HEK293T (cell line): ENCODE measurements around the gene CALHM6.

Source experiments
- CTCF ChIA-PET: fragments of 350-600 bp; formaldehyde crosslinking; extraction: SDS; loops from one replicate; lab custom pipeline; 2021; ENCODE audit warnings: antibody characterized with exemption, inconsistent platforms; lab: Yijun Ruan, JAX
- POLR2A ChIA-PET: fragments of 350-600 bp; formaldehyde crosslinking; extraction: SDS; loops from one replicate; lab custom pipeline; 2020; ENCODE audit warnings: antibody characterized with exemption, inconsistent platforms; lab: Yijun Ruan, JAX
- DNase-seq: peaks from one replicate; pipeline ENCODE4 v3.0.0; 2012; ENCODE audit warnings: mixed read lengths; ENCODE audit errors: extremely low spot score
- ARNT ChIP-seq: fragments of 450-650 bp; IDR thresholded peaks from 2 replicates; pipeline ENCODE4 v1.6.1; 2017; ENCODE audit warnings: mild to moderate bottlenecking
- BHLHE40 ChIP-seq: fragments of 450-650 bp; IDR thresholded peaks from 2 replicates; pipeline ENCODE4 v1.6.1; 2016; ENCODE audit warnings: mild to moderate bottlenecking, moderate library complexity, borderline replicate concordance
- CTBP1 ChIP-seq: fragments of 450-650 bp; IDR thresholded peaks from 2 replicates; pipeline ENCODE4 v1.6.1; 2016; ENCODE audit warnings: borderline replicate concordance
- ELF4 ChIP-seq: fragments of 450-650 bp; IDR thresholded peaks from 2 replicates; pipeline ENCODE4 v1.6.1; 2017; ENCODE audit warnings: antibody characterized with exemption
- FOXA1 ChIP-seq: fragments of 450-650 bp; IDR thresholded peaks from 2 replicates; pipeline ENCODE4 v1.6.1; 2016; ENCODE audit warnings: mild to moderate bottlenecking
- FOXK2 ChIP-seq: fragments of 450-650 bp; IDR thresholded peaks from 2 replicates; pipeline ENCODE4 v1.6.1; 2016; ENCODE audit warnings: mild to moderate bottlenecking
- FOXM1 ChIP-seq: fragments of 450-650 bp; IDR thresholded peaks from 2 replicates; pipeline ENCODE4 v1.6.1; 2017; ENCODE audit warnings: mild to moderate bottlenecking, borderline replicate concordance
- HDGF ChIP-seq: fragments of 450-650 bp; IDR thresholded peaks from 2 replicates; pipeline ENCODE4 v1.6.1; 2017; ENCODE audit warnings: antibody characterized with exemption, borderline replicate concordance
- L3MBTL2 ChIP-seq: fragments of 450-650 bp; conservative IDR thresholded peaks from 2 replicates; pipeline ENCODE4 v1.6.1; 2016; ENCODE audit warnings: mild to moderate bottlenecking
- LEF1 ChIP-seq: fragments of 450-650 bp; IDR thresholded peaks from 2 replicates; pipeline ENCODE4 v1.6.1; 2017; ENCODE audit warnings: mild to moderate bottlenecking, borderline replicate concordance
- NFRKB ChIP-seq: fragments of 450-650 bp; IDR thresholded peaks from 2 replicates; pipeline ENCODE4 v1.6.1; 2016; ENCODE audit warnings: mild to moderate bottlenecking, moderate library complexity
- SP1 ChIP-seq: fragments of 450-650 bp; IDR thresholded peaks from 2 replicates; pipeline ENCODE4 v1.6.1; 2017
- SUZ12 ChIP-seq: fragments of 450-650 bp; IDR thresholded peaks from 2 replicates; pipeline ENCODE4 v1.6.1; 2016; ENCODE audit warnings: mild to moderate bottlenecking
- TARDBP ChIP-seq: fragments of 450-650 bp; IDR thresholded peaks from 2 replicates; pipeline ENCODE4 v1.6.1; 2016
- ZNF384 ChIP-seq: fragments of 450-650 bp; IDR thresholded peaks from 2 replicates; pipeline ENCODE4 v1.6.1; 2016
- TF ChIP-seq, protein P1 (sequence below): fragments of 450-650 bp; IDR thresholded peaks from 2 replicates; pipeline ENCODE4 v1.6.1; 2016

The CALHM6 gene

DNA sequence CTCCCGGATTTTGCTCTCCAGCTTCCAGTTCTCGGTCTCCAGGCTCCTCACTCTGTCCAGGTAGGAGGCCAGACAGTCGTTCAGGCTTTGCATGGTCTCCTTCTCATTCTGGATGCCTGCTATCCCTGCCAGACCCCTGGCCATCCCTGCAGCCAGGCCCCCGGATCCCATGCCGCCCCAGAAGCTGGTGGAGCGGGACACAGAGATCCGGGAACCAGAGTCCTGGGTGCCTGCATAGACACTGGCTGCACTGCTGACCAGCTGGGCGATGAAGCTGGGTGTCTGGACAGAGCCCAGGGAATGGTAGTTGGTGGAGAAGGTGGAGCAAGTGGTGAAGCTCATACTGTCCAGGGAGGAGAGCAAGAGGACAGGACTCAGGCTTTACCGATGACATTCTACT, 2.9 kb upstream of the CALHM6 start:
- ChIA-PET POLR2A (no interaction called here), CTCF (interaction anchor here (1.1 kb wide), 1 partner anchor 11 kb away, joined by 3 read pairs; no protein-coding TSS in a partner anchor)
- TF ChIP-seq ZNF384 = no peak
- no peak for TF ChIP-seq SP1
- TF ChIP-seq FOXA1 = no peak
- TF ChIP-seq LEF1 = no peak
- no peak for TF ChIP-seq TARDBP
- no peak for TF ChIP-seq NFRKB
- DNase-seq = no peak

DNA sequence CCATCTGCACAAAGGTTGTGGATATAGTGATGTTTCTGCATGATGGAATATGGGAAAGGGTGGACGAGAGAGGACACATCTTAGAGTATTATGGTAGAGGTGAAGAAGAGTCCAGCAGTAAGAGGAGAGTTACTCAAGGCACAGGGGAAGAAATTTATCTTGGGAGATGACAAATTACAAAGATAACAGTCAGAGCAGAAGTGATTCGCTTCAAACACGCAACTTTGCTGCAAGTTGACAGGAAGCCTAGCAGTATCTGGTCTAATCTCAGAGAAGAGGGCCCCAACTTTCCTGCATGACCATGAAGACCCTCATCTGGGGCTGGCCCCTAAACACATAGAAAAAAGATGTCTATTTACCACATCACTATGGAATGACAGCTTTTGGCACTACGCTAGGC, 1.2 kb upstream of the CALHM6 start:
- no peak for TF ChIP-seq ELF4
- TF ChIP-seq L3MBTL2 = no peak
- TF ChIP-seq BHLHE40 = no peak
- TF ChIP-seq FOXK2 = no peak
- DNase-seq = no peak
- ChIA-PET POLR2A (no interaction called here), CTCF (no interaction called here)

DNA sequence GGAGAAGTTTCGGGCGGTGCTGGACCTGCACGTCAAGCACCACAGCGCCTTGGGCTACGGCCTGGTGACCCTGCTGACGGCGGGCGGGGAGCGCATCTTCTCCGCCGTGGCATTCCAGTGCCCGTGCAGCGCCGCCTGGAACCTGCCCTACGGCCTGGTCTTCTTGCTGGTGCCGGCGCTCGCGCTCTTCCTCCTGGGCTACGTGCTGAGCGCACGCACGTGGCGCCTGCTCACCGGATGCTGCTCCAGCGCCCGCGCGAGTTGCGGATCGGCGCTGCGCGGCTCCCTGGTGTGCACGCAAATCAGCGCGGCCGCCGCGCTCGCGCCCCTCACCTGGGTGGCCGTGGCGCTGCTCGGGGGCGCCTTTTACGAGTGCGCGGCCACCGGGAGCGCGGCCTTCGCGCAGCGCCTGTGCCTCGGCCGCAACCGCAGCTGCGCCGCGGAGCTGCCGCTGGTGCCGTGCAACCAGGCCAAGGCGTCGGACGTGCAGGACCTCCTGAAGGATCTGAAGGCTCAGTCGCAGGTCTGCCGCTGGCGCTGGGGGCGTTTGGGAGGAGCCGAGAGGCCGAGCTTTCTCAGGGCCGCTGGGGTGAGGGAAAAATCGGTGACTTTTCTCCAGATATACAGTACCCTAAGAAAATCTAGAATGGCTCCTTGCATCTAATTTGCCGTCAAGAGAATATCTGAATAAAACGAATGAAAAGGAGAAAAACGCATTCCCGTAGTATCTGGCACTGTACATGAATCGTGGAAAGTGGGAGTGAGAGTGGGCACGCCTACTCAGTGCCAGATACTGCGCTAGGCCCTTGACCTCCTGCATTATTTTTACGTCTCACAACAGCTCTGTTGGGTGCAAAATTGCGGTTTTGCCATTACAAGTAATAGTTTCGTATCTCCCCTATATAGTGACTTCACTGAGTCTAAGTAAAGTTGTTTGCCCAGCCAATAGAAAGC, 1.0 kb downstream of the CALHM6 start:
- DNase-seq = no peak
- CTCF ChIA-PET = no interaction called here
- POLR2A ChIA-PET = no interaction called here
- no peak for TF ChIP-seq ZNF384
- TF ChIP-seq BHLHE40 = no peak
- TF ChIP-seq SUZ12 = no peak

GRCh38 chr6:116463301-116463700, 2.1 kb downstream of the CALHM6 start:
- DNase-seq = no peak
- POLR2A ChIA-PET = no interaction called here
- CTCF ChIA-PET = no interaction called here
- no peak for TF ChIP-seq L3MBTL2
- no peak for TF ChIP-seq SP1
- TF ChIP-seq FOXA1 = no peak
- no peak for TF ChIP-seq TARDBP
- TF ChIP-seq FOXM1 = no peak
- TF ChIP-seq LEF1 = no peak
- TF ChIP-seq, protein P1, sequence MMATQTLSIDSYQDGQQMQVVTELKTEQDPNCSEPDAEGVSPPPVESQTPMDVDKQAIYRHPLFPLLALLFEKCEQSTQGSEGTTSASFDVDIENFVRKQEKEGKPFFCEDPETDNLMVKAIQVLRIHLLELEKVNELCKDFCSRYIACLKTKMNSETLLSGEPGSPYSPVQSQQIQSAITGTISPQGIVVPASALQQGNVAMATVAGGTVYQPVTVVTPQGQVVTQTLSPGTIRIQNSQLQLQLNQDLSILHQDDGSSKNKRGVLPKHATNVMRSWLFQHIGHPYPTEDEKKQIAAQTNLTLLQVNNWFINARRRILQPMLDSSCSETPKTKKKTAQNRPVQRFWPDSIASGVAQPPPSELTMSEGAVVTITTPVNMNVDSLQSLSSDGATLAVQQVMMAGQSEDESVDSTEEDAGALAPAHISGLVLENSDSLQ = no peak
- no peak for TF ChIP-seq ZNF384
- no peak for TF ChIP-seq HDGF
- no peak for TF ChIP-seq ELF4

- no peak for TF ChIP-seq NFRKB
- CTCF ChIA-PET = no interaction called here
- DNase-seq = no peak
- POLR2A ChIA-PET = no interaction called here
Observed at GRCh38 chr6:116465246-116465645, 4.1 kb downstream of the CALHM6 start.

DNA sequence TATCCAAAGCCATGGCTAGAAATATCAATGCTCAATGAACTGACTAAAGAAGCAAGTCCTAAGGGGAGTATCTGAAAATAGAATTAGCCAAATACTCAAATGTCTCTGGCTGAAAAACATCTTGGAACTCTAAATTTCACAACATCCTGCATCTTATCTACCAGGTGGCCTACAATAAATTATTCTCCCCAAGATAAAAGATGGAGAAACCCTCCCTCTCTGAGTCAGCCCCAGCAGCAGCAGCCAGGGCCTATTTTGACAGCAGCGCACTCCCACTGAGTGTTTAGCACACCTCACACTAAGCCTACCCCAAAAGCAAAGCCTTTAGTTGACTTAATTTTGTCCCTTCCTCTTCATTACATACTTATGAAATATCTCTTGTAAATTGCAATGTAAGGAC, 5.9 kb downstream of the CALHM6 start:
- TF ChIP-seq FOXA1 (no peak), TARDBP (no peak), SUZ12 (no peak), HDGF (no peak), NFRKB (no peak), LEF1 (no peak), CTBP1 (no peak), SP1 (no peak), L3MBTL2 (no peak), ELF4 (no peak)
- CTCF ChIA-PET = no interaction called here
- no peak for DNase-seq
- POLR2A ChIA-PET = no interaction called here

- DNase-seq = no peak
- TF ChIP-seq FOXM1 (no peak), ARNT (no peak), SUZ12 (no peak), L3MBTL2 (no peak), HDGF (no peak), FOXK2 (no peak), ELF4 (no peak), FOXA1 (no peak)
- CTCF ChIA-PET = no interaction called here
- POLR2A ChIA-PET = no interaction called here
Observed at GRCh38 chr6:116467514-116467913, 6.3 kb downstream of the CALHM6 start.

- TF ChIP-seq HDGF (no peak), FOXA1 (no peak), ELF4 (no peak), ARNT (no peak), TARDBP (no peak), NFRKB (no peak), ZNF384 (no peak), L3MBTL2 (no peak), FOXM1 (no peak), FOXK2 (no peak), LEF1 (no peak), SUZ12 (no peak), CTBP1 (no peak), SP1 (no peak), BHLHE40 (no peak)
- TF ChIP-seq, protein P1 = no peak
- no peak for DNase-seq
Observed at GRCh38 chr6:116468293-116468692, 7.1 kb downstream of the CALHM6 start.

More at GRCh38 chr6:116468293-116468692, 7.1 kb downstream of the CALHM6 start:
- ChIA-PET CTCF (no interaction called here), POLR2A (no interaction called here)
